Measurements from ENCODE around the gene ZFP82. TPM values are rescaled to one million over a fixed set of nuclear protein-coding genes. Genes with fewer than 3 reads are reported as not detected.

The ZFP82 gene
- total RNA-seq = 0.53 TPM

DNA sequence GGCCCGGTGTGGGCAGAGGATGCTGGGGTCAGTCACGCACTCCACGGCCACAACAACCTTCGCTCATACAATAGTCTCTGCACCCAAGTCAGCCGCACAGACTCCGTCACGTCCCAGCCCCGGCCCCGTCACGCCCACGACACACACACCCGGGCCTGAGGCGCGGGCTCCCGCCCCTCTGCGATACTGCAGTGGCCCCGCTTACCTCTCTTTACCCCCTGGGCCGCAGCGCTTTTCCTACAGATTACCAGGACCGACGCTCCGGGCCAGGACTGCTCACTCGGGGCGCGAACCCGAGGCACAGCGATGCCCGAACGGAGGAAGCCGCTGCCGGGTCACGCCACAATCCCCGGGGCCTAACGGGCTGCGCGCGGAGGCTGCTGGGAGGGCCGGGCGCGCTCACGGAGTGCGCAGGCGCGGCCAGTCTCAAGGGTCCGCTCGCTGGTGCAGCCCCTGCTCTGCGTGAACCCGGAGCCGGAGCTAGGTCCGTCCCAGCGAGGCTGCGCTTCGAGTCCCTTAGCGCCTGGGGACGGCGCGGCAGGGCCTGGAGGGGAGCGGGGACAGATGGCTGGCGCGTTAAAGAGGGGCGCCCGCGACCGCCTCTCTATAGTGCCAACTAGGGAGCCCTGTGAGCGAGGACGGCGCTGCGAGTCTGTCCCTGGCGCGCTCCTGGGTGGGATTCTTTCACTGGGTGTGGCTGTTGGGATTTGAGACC, at the start of gene ZFP82:
Gene ZFP82, minus strand, starts transcription at position 358 of the 715 bp plus-strand sequence. CDS start 8,855 bp downstream, outside the sequence.
- DNase-seq (ENCODE audit: low spot score) (peak; percentile 63), ATAC-seq (peak; percentile 93)

GRCh38 chr19:36460046-36460445, 41.6 kb upstream of the ZFP82 start:
- ATAC-seq (no peak), DNase-seq (ENCODE audit: low spot score) (no peak)

DNA sequence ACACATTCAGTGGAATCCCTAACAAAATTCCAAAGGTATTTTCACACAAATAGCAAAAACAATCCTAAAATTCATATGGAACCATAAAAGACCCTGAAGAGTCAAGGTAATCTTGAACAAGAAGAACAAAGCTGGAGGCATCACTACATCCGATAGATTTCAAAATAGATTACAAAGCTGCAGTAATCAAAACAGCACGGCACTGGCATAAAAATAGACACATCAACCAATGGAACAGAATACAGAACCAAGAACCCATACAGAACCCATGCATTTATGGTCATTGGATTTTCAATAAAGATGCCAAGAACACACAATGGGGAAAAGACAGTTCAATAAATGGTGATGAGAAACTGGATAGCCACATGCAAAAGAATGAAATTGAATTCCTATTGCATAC, 38.4 kb upstream of the ZFP82 start:
- DNase-seq (ENCODE audit: low spot score) = no peak
- ATAC-seq = no peak

DNA sequence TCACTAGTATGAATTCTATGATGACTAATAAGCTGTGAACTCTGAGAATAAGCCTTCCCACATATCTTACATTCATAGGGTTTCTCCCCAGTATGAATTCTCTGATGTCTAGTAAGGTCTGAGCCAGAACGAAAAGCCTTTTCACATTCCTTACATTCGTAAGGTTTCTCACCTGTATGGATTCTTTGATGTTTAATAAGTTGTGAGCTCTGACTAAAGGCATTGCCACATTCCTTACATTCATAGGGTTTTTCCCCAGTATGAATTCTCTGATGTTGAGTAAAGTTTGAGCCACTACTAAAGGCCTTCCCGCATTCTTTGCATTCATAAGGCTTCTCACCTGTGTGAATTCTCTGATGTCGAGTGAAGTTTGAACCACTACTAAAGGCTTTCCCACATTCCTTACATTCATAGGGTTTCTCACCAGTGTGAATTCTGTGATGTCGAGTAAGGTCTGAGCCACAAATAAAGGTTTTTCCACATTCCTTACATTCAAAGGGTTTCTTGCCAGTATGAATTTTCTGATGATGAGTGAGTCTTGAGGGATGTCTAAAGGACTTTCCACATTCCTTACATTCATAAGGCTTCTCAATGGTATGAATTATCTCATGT, 30.7 kb upstream of the ZFP82 start:
- ATAC-seq (no peak), DNase-seq (ENCODE audit: low spot score) (no peak)

DNA sequence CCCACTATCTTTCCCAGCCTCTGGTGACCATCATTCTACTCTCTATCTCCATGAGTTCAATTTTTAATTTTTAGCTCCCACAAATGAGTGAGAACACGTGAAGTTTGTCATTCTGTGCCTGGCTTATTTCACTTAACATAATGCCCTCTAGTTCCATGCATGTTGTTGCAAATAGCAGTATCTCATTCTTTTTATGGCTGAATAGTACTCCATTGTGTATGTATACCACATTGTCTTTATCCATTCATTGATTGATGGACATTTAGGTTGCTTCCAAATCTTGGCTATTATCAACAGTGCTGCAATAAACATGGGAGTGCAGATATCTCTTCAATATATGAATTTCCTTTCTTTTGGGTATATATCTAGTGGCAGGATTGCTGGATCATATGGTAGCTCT, 22.9 kb upstream of the ZFP82 start:
- ATAC-seq (no peak), DNase-seq (ENCODE audit: low spot score) (no peak)

GRCh38 chr19:36436531-36436930, 18.1 kb upstream of the ZFP82 start:
- no peak for ATAC-seq
- DNase-seq (ENCODE audit: low spot score) = no peak

DNA sequence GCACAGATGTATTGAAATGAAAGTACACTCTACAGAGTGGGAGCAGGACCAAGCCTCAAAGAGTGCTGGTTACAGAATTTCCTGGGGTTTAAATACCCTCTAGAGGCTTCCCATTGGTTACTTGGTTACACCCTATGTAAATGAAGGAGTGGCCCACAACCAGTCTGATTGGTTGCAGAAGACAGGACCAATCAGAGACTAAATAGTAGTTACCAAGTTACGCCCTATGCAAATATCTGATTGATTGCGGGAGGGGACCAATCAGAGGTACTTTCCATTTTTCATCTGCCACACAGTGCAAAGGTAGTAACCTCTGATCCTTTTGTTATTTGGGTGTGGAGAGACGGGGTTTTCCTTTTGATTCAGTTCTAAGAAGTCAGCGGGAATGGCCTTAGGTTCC, 5.5 kb upstream of the ZFP82 start:
- no peak for ATAC-seq
- no peak for DNase-seq (ENCODE audit: low spot score)

- no peak for DNase-seq (ENCODE audit: low spot score)
- ATAC-seq = peak; percentile 9
Observed at GRCh38 chr19:36421749-36422481, 3.5 kb upstream of the ZFP82 start.

- ATAC-seq = peak; percentile 33
- no peak for DNase-seq (ENCODE audit: low spot score)
Observed at GRCh38 chr19:36420961-36421748, 2.7 kb upstream of the ZFP82 start.

- ATAC-seq (no peak), DNase-seq (ENCODE audit: low spot score) (no peak)
Observed at GRCh38 chr19:36417752-36418286, 625 bp downstream of the ZFP82 start.

GRCh38 chr19:36409841-36410240, 8.6 kb downstream of the ZFP82 start:
- DNase-seq (ENCODE audit: low spot score) (no peak), ATAC-seq (no peak)

GRCh38 chr19:36408101-36408500, 10.3 kb downstream of the ZFP82 start:
- DNase-seq (ENCODE audit: low spot score) (no peak), ATAC-seq (no peak)

DNA sequence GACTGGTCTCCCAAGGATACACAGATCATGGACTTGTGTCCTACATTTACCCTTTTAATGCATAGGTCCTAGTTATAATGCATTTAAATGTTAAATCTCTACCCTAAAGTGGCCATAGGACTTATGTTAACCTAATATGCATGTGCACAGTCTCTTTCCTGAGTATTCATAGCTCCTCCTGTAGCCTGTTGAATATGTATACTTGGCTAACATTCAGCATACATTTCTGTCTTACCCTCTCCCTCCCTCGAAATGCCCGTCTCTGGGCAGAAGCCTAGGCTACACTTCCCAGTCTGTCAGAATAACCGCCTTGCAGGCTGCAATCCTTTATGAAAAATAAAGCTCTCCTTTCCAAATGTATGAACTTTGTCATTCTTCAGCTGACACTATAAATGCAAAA, 13.9 kb downstream of the ZFP82 start:
- no peak for ATAC-seq
- no peak for DNase-seq (ENCODE audit: low spot score)

- DNase-seq (ENCODE audit: low spot score) = no peak
- ATAC-seq = no peak
Observed at GRCh38 chr19:36401475-36401874, 17.0 kb downstream of the ZFP82 start.

- DNase-seq (ENCODE audit: low spot score) (no peak), ATAC-seq (no peak)
Observed at GRCh38 chr19:36398571-36398970, 19.9 kb downstream of the ZFP82 start.

DNA sequence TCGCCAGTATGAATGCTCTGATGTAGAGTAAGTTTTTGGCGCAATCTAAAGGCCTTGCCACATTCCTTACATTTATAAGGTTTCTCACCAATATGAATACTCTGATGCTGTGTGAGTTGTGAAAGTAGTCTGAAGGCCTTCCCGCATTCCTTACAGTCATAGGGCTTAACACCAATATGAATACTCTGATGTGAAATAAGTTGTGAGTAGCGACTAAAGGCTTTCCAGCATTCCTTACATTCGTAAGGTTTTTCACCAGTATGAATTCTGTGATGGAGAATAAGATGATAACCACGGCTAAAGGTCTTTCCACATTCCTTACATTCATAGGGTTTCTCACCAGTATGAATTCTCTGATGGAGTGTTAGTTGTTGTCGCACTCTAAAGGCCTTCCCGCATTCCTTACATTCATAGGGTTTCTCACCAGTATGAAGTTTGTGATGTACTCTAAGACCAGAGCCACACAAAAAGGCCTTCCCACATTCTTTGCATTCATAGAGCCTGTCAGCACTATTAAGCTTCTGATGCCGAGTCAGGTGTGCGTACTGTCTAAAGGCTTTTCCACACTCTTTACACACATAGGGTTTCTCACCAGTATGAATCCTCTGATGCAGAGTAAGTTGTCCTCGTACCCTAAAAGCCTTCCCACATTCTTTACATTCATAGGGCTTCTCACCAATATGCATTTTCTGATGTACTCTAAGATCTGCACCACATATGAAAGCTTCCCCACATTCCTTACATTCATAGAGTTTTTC, 25.3 kb downstream of the ZFP82 start:
- no peak for DNase-seq (ENCODE audit: low spot score)
- ATAC-seq = no peak

DNA sequence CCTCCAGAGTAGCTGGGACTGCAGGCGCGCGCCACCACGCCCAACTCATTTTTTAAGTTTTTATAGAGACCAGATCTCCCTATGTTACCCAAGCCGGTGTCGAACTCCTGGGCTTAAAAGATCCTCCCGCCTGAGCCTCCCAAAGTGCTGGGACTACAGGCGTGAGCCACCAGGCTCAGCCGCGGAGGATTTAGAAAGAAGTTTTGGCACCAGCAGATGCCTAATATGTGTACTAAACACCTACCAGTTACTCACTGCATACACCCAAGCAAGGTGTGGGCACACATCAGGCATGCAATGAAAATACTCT, 39.0 kb downstream of the ZFP82 start:
- ATAC-seq (no peak), DNase-seq (ENCODE audit: low spot score) (no peak)

DNA sequence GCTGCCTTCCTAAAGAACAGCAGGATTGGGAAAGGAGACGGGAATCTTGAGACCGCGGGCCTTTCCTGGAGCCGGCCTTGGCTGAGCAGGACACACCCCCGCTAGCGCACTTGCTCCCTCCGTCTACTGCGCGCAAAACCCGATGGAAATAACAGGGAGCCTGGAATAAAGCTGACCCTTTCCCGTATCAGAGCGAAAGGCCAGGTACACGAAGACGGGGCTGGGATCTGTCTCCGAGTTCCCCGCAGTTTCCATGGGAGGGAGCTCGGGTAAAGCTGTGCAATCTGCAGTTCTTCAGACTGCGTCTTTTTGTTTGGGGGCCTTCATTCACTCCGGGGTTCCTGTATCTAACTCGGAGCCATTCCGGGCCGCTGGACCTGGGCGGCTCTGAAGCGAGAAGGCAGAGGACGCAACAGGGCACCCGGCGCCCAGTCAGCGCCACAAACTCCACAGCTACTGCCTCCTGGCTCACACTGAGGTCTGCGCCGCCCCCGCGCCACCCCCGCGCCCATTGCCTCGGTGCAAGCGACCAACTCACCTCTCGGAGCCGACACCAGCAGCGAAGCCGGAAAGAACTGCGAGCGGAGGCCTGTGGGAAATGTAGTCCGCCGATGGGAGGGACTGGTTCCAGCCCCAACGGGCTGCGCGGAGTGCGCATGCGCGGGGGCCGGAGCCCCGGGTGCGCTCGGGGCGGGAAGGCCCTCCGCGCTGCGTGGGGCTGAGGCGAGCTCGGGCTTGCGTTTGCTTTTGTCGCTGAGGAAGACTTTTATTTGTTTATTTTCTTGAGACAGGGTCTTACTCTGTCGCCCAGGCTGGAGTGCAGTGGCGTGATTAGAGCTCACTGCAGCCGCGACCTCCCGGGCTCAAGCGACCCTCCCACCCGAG, 39.6 kb downstream of the ZFP82 start, which contains the start of gene ZFP14:
Gene ZFP14, minus strand, starts transcription at position 577 of the 885 bp plus-strand sequence. CDS start 11,309 bp downstream, outside the sequence.
- peak; percentile 98 for ATAC-seq
- DNase-seq (ENCODE audit: low spot score) = peak; percentile 96

DNA sequence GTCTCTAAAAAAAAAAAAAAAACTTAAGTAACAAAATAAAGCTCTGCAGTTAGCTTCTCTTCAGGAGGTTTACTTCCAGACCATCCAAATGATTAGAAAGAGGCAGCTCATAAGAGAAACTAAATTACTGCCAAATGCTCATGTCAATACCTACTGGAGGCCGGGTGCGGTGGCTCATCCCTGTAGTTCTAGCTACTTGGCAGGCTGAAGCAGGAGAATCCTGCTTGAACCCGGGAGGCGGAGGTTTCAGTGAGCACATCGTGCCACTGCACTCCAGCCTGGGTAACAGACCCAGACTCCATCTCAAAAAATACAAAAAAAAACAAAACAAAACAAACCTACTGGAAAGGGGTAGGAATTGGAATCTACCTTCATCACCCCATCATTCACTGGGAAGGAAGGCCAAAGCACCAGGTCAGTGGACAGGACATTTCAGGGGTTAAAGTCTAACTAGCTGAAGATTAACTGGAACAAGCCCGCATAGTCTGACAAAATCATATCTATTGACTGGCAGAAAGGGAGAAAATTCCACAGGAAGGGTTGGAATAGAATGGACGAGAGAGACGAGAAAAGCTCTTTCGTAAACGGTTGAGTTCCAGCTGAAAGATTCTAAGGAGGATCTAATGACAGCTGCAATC, 40.8 kb downstream of the ZFP82 start:
- peak; percentile 54 for ATAC-seq

More for the DNA sequence above, 40.8 kb downstream of the ZFP82 start:
- DNase-seq (ENCODE audit: low spot score) = no peak
